Measurements from ENCODE around the gene SEZ6L2.

The SEZ6L2 gene

DNA sequence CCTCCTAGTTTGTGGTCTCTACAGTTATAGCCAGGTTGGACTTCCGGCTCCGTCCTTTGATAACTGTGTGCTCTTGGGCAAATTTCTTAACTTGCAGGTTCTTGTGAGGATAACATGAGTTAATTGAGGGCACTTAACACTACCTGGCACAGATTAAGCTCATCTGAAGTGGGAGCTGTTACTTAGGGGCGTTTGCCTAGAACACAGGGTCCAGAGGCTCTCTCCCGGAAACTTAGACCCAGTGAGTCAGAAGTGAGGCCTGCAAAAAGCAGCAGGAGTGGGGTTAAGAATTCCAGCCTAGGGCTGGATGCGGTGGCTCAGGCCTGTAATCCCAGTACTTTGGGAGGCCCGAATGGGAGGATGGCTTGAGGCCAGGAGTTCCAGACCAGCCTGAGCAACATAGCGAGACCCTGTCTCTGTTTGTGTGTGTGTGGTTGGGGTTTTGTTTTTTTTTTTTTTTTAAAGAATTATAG lies 77.7 kb downstream of the SEZ6L2 start:
- Histone ChIP-seq H3K4me1 (ENCODE audit: low read length) (peaks cover 33% of the 10 kb centered on the region), H2AFZ (ENCODE audit: low read depth, low read length) (no peak overlapping the region), H3K27me3 (ENCODE audit: low read depth, low read length) (no peaks in the 10 kb centered on the region), H4K20me1 (ENCODE audit: insufficient read depth, low read length) (peaks cover 12% of the 10 kb centered on the region; the same call in 1 of the 2 replicates), H3K9ac (ENCODE audit: low read length) (no peak overlapping the region), H3K4me2 (ENCODE audit: low read length) (no peak overlapping the region), H3K9me3 (ENCODE audit: insufficient read depth, low read length) (no peaks in the 10 kb centered on the region), H3K36me3 (replicated peaks; ENCODE audit: low read depth, low read length) (peaks cover 35% of the 10 kb centered on the region), H3K4me3 (ENCODE audit: low read length) (no peak overlapping the region), H3K79me2 (ENCODE audit: low read length) (peaks cover 26% of the 10 kb centered on the region), H3K27ac (ENCODE audit: low read length) (no peak overlapping the region)
- TF ChIP-seq, protein P1, sequence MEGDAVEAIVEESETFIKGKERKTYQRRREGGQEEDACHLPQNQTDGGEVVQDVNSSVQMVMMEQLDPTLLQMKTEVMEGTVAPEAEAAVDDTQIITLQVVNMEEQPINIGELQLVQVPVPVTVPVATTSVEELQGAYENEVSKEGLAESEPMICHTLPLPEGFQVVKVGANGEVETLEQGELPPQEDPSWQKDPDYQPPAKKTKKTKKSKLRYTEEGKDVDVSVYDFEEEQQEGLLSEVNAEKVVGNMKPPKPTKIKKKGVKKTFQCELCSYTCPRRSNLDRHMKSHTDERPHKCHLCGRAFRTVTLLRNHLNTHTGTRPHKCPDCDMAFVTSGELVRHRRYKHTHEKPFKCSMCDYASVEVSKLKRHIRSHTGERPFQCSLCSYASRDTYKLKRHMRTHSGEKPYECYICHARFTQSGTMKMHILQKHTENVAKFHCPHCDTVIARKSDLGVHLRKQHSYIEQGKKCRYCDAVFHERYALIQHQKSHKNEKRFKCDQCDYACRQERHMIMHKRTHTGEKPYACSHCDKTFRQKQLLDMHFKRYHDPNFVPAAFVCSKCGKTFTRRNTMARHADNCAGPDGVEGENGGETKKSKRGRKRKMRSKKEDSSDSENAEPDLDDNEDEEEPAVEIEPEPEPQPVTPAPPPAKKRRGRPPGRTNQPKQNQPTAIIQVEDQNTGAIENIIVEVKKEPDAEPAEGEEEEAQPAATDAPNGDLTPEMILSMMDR (IDR thresholded peaks at IDR 0.05; ENCODE audit: low read depth, low read length) = no peak
- TF ChIP-seq EZH2phosphoT487 (IDR thresholded peaks at IDR 0.05; ENCODE audit: low read depth) = no peak
